Keratinocyte (primary cell): Measurements from ENCODE around the gene ULK4. TPM values are rescaled to one million over a fixed set of nuclear protein-coding genes. Genes with fewer than 3 reads are reported as not detected.

Experiments used
- DNase-seq: peaks from one replicate; pipeline ENCODE4 v3.0.0-alpha.2; 2011; ENCODE audit warnings: low read depth, missing footprints, low spot score
- FAIRE-seq: peaks from 2 replicates; lab custom pipeline; 2011; peaks lifted over from hg19 to GRCh38; lab: Jason Lieb, UNC
- H2AFZ ChIP-seq: 2 replicates; pipeline ENCODE4 v1.6.0; 2012; ENCODE audit warnings: low read length, control low read depth, inconsistent platforms; ENCODE audit not compliant: control insufficient read depth
- H3K27ac ChIP-seq: 2 replicates; pipeline ENCODE4 v1.5.1; 2011; ENCODE audit warnings: low read length; ENCODE audit not compliant: control insufficient read depth, insufficient read depth
- H3K27me3 ChIP-seq: 3 replicates; pipeline ENCODE4 v1.6.0; 2011; ENCODE audit warnings: low read length; ENCODE audit not compliant: control insufficient read depth, insufficient read depth; ENCODE audit errors: extremely low read depth
- H3K36me3 ChIP-seq, 2 experiments: 2 replicates in 1 of 2; 3 replicates in 1 of 2; pipeline ENCODE4 v1.5.1; 2011; ENCODE audit warnings: low read length in 2 of 2, mild to moderate bottlenecking in 1 of 2; ENCODE audit not compliant: control insufficient read depth in 2 of 2, insufficient read depth in 2 of 2; ENCODE audit errors: extremely low read depth in 1 of 2
- H3K4me1 ChIP-seq: 3 replicates; pipeline ENCODE4 v1.5.1; 2011; ENCODE audit warnings: low read length; ENCODE audit not compliant: control insufficient read depth, insufficient read depth; ENCODE audit errors: extremely low read depth
- H3K4me2 ChIP-seq: 3 replicates; pipeline ENCODE4 v1.6.0; 2011; ENCODE audit warnings: low read depth, low read length; ENCODE audit not compliant: control insufficient read depth, insufficient read depth; ENCODE audit errors: extremely low read depth
- H3K4me3 ChIP-seq, 3 experiments: fragments of 200-600 bp in 1 of 3; sonication (generic) in 1 of 3; 2 replicates in 2 of 3; 3 replicates in 1 of 3; pipeline ENCODE4 v1.5.1; 2011 to 2016; ENCODE audit warnings: low read length in 3 of 3, mild to moderate bottlenecking in 3 of 3, control low read depth in 2 of 3, inconsistent platforms in 1 of 3, low read depth in 1 of 3, mixed read lengths in 1 of 3, mixed run types in 1 of 3, moderate library complexity in 1 of 3; ENCODE audit not compliant: control insufficient read depth in 2 of 3, insufficient read depth in 2 of 3; ENCODE audit errors: extremely low read depth in 1 of 3
- H3K79me2 ChIP-seq: 2 replicates; pipeline ENCODE4 v1.6.0; 2012; ENCODE audit warnings: low read length; ENCODE audit not compliant: control insufficient read depth, insufficient read depth
- H3K9ac ChIP-seq: 3 replicates; pipeline ENCODE4 v1.6.0; 2011; ENCODE audit warnings: low read length; ENCODE audit not compliant: control insufficient read depth, insufficient read depth; ENCODE audit errors: extremely low read depth
- H3K9me1 ChIP-seq: 3 replicates; pipeline ENCODE4 v1.6.0; 2011; ENCODE audit warnings: low read length; ENCODE audit not compliant: control insufficient read depth, insufficient read depth; ENCODE audit errors: extremely low read depth
- H3K9me3 ChIP-seq: 2 replicates; pipeline ENCODE4 v1.5.1; 2012; ENCODE audit warnings: low read depth, low read length; ENCODE audit not compliant: control insufficient read depth
- H4K20me1 ChIP-seq: 3 replicates; pipeline ENCODE4 v1.6.0; 2011; ENCODE audit warnings: low read length; ENCODE audit not compliant: control insufficient read depth, insufficient read depth; ENCODE audit errors: extremely low read depth
- CTCF ChIP-seq, 3 experiments: IDR thresholded peaks in 1 of 3; conservative IDR thresholded peaks in 1 of 3; optimal IDR thresholded peaks in 1 of 3; 2 replicates in 2 of 3; 3 replicates in 1 of 3; pipeline versions ENCODE3 to v1.5.1; 2011; ENCODE audit warnings: low read length in 3 of 3, mild to moderate bottlenecking in 3 of 3, moderate library complexity in 2 of 3, control low read depth in 1 of 3, inconsistent platforms in 1 of 3; ENCODE audit not compliant: insufficient read depth in 2 of 3; ENCODE audit errors: extremely low read depth in 1 of 3
- EZH2 ChIP-seq: IDR thresholded peaks from one replicate; pipeline ENCODE4 v1.6.1; 2012; ENCODE audit warnings: inconsistent platforms, mild to moderate bottlenecking, low read length, moderate library complexity
- dilution Hi-C: fragments of 300-500 bp; cut with MboI; formaldehyde crosslinking; loops from one replicate; pipeline ENCODE4 v1.7.0; 2020; ENCODE audit warnings: low sequenced_read_pairs; ENCODE audit not compliant: extremely low pct_ligation_motif_present
- polyA plus RNA-seq, 5 experiments: library from polyadenylated mRNA; depleted of rRNA in 3 of 5; stranded (reverse) in 3 of 5; stranded (forward) in 1 of 5; unstranded in 1 of 5; fragments of >200 nt; gene quantifications; 1 replicate in 1 of 5; 2 replicates in 3 of 5; 3 replicates in 1 of 5; pipeline versions ENCODE4 v1.2.1 to v1.2.3, GENCODE V29; 2011 to 2012; ENCODE audit warnings: missing spikeins in 2 of 5, low read depth in 1 of 5, low replicate concordance in 1 of 5

Gene ULK4
- polyA plus RNA-seq, 1 donor (not counting 4 experiments of a cell fraction or from before 2014, with no cell fraction given): 6.1 TPM

GRCh38 chr3:41602121-41602520, 359.8 kb downstream of the ULK4 start:
- Histone ChIP-seq H4K20me1 (no peaks in the 10 kb centered on the region), H3K27me3 (no peaks in the 10 kb centered on the region), H2AFZ (no peak overlapping the region), H3K4me3 (no peak overlapping the region), H3K4me2 (no peak overlapping the region), H3K9ac (no peak overlapping the region), H3K9me3 (no peaks in the 10 kb centered on the region), H3K36me3 (no peaks in the 10 kb centered on the region), H3K4me1 (no peaks in the 10 kb centered on the region), H3K79me2 (no peaks in the 10 kb centered on the region), H3K9me1 (no peaks in the 10 kb centered on the region), H3K27ac (no peak overlapping the region)
- dilution Hi-C loops: no loop called here
- FAIRE-seq (no peak), DNase-seq (no peak)
- TF ChIP-seq CTCF (optimal IDR thresholded peaks at IDR 0.05 in 1 of 3, IDR thresholded peaks at IDR 0.05 in 1 of 3, conservative IDR thresholded peaks at IDR 0.05 in 1 of 3; ENCODE audit: extremely low read depth in 1 of 3, insufficient read depth in 2 of 3, low read length in 3 of 3) (no peak), EZH2 (no peak)

GRCh38 chr3:41601404-41601987, 360.4 kb downstream of the ULK4 start:
- no peak for DNase-seq
- dilution Hi-C loops: no loop called here
- no peaks in the 10 kb centered on the region for H3K9me1 ChIP-seq
- no peaks in the 10 kb centered on the region for H3K27me3 ChIP-seq
- H3K27ac ChIP-seq: no peak overlapping the region
- TF ChIP-seq CTCF (optimal IDR thresholded peaks at IDR 0.05 in 1 of 3, IDR thresholded peaks at IDR 0.05 in 1 of 3, conservative IDR thresholded peaks at IDR 0.05 in 1 of 3; ENCODE audit: extremely low read depth in 1 of 3, insufficient read depth in 2 of 3, low read length in 3 of 3) (no peak), EZH2 (no peak)
- H3K9ac ChIP-seq: no peak overlapping the region
- no peaks in the 10 kb centered on the region for H3K4me1 ChIP-seq
- FAIRE-seq: no peak
- no peak overlapping the region for H3K4me2 ChIP-seq
- no peaks in the 10 kb centered on the region for H3K79me2 ChIP-seq
- H2AFZ ChIP-seq: no peak overlapping the region
- no peaks in the 10 kb centered on the region for H4K20me1 ChIP-seq
- no peaks in the 10 kb centered on the region for H3K36me3 ChIP-seq
- no peak overlapping the region for H3K4me3 ChIP-seq
- H3K9me3 ChIP-seq: no peaks in the 10 kb centered on the region
